H9 (cell line): ENCODE data around the gene AIFM3. TPM values are rescaled to one million over a fixed set of nuclear protein-coding genes. Genes with fewer than 3 reads are reported as not detected.

Experiments used
- DNase-seq: peaks from one replicate; pipeline ENCODE4 v3.0.0-alpha.2; 2017
- H2AFZ ChIP-seq: one replicate; pipeline ENCODE4 v1.6.1; 2013; ENCODE audit warnings: mild to moderate bottlenecking, low read length, control low read depth, moderate library complexity
- H2AK5ac ChIP-seq: 2 replicates; pipeline ENCODE4 v1.6.1; 2013; ENCODE audit warnings: low read length, control low read depth, mixed read lengths; ENCODE audit not compliant: insufficient read length
- H2BK120ac ChIP-seq: one replicate; pipeline ENCODE4 v1.6.1; 2013; ENCODE audit warnings: low read depth, mild to moderate bottlenecking, low read length, control low read depth, inconsistent platforms; ENCODE audit not compliant: poor library complexity, severe bottlenecking
- H2BK12ac ChIP-seq: 2 replicates; pipeline ENCODE4 v1.6.1; 2013; ENCODE audit warnings: low read length, control low read depth, mixed read lengths, low read depth; ENCODE audit not compliant: insufficient read length
- H2BK15ac ChIP-seq: 2 replicates; pipeline ENCODE4 v1.6.1; 2013; ENCODE audit warnings: low read depth, low read length, control low read depth
- H2BK20ac ChIP-seq: one replicate; pipeline ENCODE4 v1.6.1; 2013; ENCODE audit warnings: low read depth, mild to moderate bottlenecking, low read length, control low read depth, inconsistent platforms; ENCODE audit not compliant: poor library complexity, severe bottlenecking
- H2BK5ac ChIP-seq: 2 replicates; pipeline ENCODE4 v1.6.1; 2013; ENCODE audit warnings: low read length, control low read depth, mixed read lengths; ENCODE audit not compliant: insufficient read length
- H3K14ac ChIP-seq: 2 replicates; pipeline ENCODE4 v1.6.1; 2013; ENCODE audit warnings: low read length, control low read depth; ENCODE audit not compliant: insufficient read depth
- H3K18ac ChIP-seq: 2 replicates; pipeline ENCODE4 v1.6.1; 2013; ENCODE audit warnings: low read depth, mild to moderate bottlenecking, mixed read lengths, low read length, control low read depth; ENCODE audit not compliant: insufficient read length
- H3K23ac ChIP-seq: 2 replicates; pipeline ENCODE4 v1.6.1; 2013; ENCODE audit warnings: low read length, control low read depth, mixed read lengths, low read depth; ENCODE audit not compliant: insufficient read length
- H3K23me2 ChIP-seq: 2 replicates; pipeline ENCODE4 v1.6.1; 2013; ENCODE audit warnings: low read depth, mild to moderate bottlenecking, mixed read lengths, low read length, control low read depth; ENCODE audit not compliant: insufficient read length, poor library complexity, severe bottlenecking
- H3K27ac ChIP-seq: 2 replicates; pipeline ENCODE4 v1.5.1; 2013; ENCODE audit warnings: low read length, control low read depth, mixed read lengths, low read depth; ENCODE audit not compliant: insufficient read length
- H3K27me3 ChIP-seq: 2 replicates; pipeline ENCODE4 v1.6.1; 2013; ENCODE audit warnings: low read length, control low read depth, inconsistent platforms; ENCODE audit not compliant: insufficient read depth
- H3K4ac ChIP-seq: 2 replicates; pipeline ENCODE4 v1.6.1; 2013; ENCODE audit warnings: low read depth, mild to moderate bottlenecking, control low read depth, inconsistent platforms, low read length, moderate library complexity
- H3K4me1 ChIP-seq: 2 replicates; pipeline ENCODE4 v1.6.1; 2013; ENCODE audit warnings: low read length, control low read depth, inconsistent platforms; ENCODE audit not compliant: insufficient read depth
- H3K4me2 ChIP-seq: 2 replicates; pipeline ENCODE4 v1.6.1; 2013; ENCODE audit warnings: low read length, control low read depth, mixed read lengths; ENCODE audit not compliant: insufficient read length, insufficient read depth
- H3K56ac ChIP-seq: 2 replicates; pipeline ENCODE4 v1.6.1; 2013; ENCODE audit warnings: low read depth, mild to moderate bottlenecking, mixed read lengths, low read length, control low read depth; ENCODE audit not compliant: insufficient read length
- H3K79me1 ChIP-seq: 2 replicates; pipeline ENCODE4 v1.6.1; 2013; ENCODE audit warnings: low read depth, mild to moderate bottlenecking, moderate library complexity, low read length, control low read depth, inconsistent platforms; ENCODE audit not compliant: insufficient read depth, poor library complexity, severe bottlenecking
- H3K79me2 ChIP-seq: 2 replicates; pipeline ENCODE4 v1.6.1; 2013; ENCODE audit warnings: low read length, control low read depth, inconsistent platforms; ENCODE audit not compliant: insufficient read depth
- H3K9ac ChIP-seq: 2 replicates; pipeline ENCODE4 v1.6.1; 2013; ENCODE audit warnings: low read length, control low read depth, mixed read lengths; ENCODE audit not compliant: insufficient read length; ENCODE audit errors: extremely low read depth
- H3K9me3 ChIP-seq: one replicate; pipeline ENCODE4 v1.6.1; 2013; ENCODE audit warnings: low read depth, low read length, inconsistent platforms; ENCODE audit not compliant: control insufficient read depth
- H3T11ph ChIP-seq: one replicate; pipeline ENCODE4 v1.6.1; 2013; ENCODE audit warnings: mild to moderate bottlenecking, low read length, control low read depth, inconsistent platforms
- H4K20me1 ChIP-seq: one replicate; pipeline ENCODE4 v1.6.1; 2013; ENCODE audit not compliant: control insufficient read depth, insufficient read length, insufficient read depth
- H4K5ac ChIP-seq: 2 replicates; pipeline ENCODE4 v1.6.1; 2013; ENCODE audit warnings: low read depth, mild to moderate bottlenecking, mixed read lengths, low read length, control low read depth; ENCODE audit not compliant: insufficient read length
- H4K8ac ChIP-seq: replicated peaks from 2 replicates; pipeline ENCODE4 v1.6.1; 2013; ENCODE audit warnings: low read length, control low read depth, mixed read lengths, low read depth; ENCODE audit not compliant: insufficient read length
- H4K91ac ChIP-seq: 2 replicates; pipeline ENCODE4 v1.6.1; 2013; ENCODE audit warnings: low read depth, mild to moderate bottlenecking, moderate library complexity, mixed read lengths, low read length, control low read depth; ENCODE audit not compliant: insufficient read length
- H3K27ac Mint-ChIP-seq, 3 experiments: 2 replicates in 2 of 3; 3 replicates in 1 of 3; pipeline ENCODE4 v1.8.0; 2020 to 2021; ENCODE audit warnings: mixed read lengths in 3 of 3, mild to moderate bottlenecking in 1 of 3, moderate library complexity in 1 of 3
- H3K27me3 Mint-ChIP-seq: 2 replicates; pipeline ENCODE4 v1.8.0; 2021; ENCODE audit warnings: low read depth, mild to moderate bottlenecking, moderate library complexity, mixed read lengths
- H3K36me3 Mint-ChIP-seq, 3 experiments: 2 replicates in 2 of 3; 3 replicates in 1 of 3; pipeline ENCODE4 v1.8.0; 2020 to 2021; ENCODE audit warnings: low read depth in 3 of 3, mixed read lengths in 3 of 3; ENCODE audit not compliant: insufficient read depth in 1 of 3
- H3K4me1 Mint-ChIP-seq, 2 experiments: 2 replicates each; pipeline ENCODE4 v1.8.0; 2020; ENCODE audit warnings: mixed read lengths in 2 of 2
- H3K4me3 Mint-ChIP-seq, 2 experiments: 2 replicates in 1 of 2; 3 replicates in 1 of 2; pipeline ENCODE4 v1.8.0; 2020 to 2021; ENCODE audit warnings: mild to moderate bottlenecking in 2 of 2, mixed read lengths in 2 of 2, moderate library complexity in 1 of 2
- H3K9me3 Mint-ChIP-seq, 2 experiments: 2 replicates in 1 of 2; 3 replicates in 1 of 2; pipeline ENCODE4 v1.8.0; 2020; ENCODE audit warnings: mild to moderate bottlenecking in 2 of 2, mixed read lengths in 2 of 2, moderate library complexity in 1 of 2
- WGBS: extraction: QIAGEN DNeasy Blood & Tissue Kit; methylation state at CpG from one replicate; pipeline ENCODE4 v1.1.7; 2013; ENCODE audit warnings: missing lambda C conversion rate, low lambda C conversion rate, mixed read lengths; ENCODE audit not compliant: insufficient read length; ENCODE audit errors: extremely low coverage; 5-methylcytosine and 5-hydroxymethylcytosine counted together
- total RNA-seq: library from RNA; stranded (reverse); gene quantifications from 2 replicates; pipeline ENCODE4 v1.2.1, GENCODE V29; 2021
- TF ChIP-seq, protein P1 (sequence below): fragments of 200-600 bp; sonication (generic); conservative IDR thresholded peaks from 3 replicates; pipeline ENCODE4 v1.8.0; 2021; ENCODE audit warnings: antibody characterized with exemption, mild to moderate bottlenecking

The AIFM3 gene
- total RNA-seq, 1 experiment from 2014 or later, result 1.9 TPM

DNA sequence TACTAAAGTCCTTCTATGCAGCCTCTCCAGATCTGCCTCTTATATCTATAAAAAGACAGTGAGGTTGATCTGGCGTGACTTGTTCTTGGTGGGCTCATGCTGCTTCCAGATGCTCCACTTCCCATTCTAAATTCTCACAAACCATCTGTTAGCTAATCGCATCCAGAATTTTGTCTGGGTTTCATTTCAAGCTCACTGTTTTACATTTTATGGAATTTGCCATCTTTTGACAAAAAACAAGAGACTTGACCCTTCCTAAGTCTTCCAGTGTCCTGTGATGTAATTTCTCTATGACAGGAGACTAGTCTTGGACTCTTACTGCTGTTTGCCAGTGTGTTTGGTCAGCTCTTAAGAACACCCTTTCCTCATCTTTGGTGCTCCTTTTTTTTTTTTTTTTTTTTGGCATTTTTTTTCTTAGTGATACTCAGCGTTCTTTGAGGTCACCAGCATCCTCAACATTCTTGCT, 26.8 kb upstream of the AIFM3 start:
- Histone ChIP-seq H3K9ac (no peak overlapping the region), H3K14ac (no peak overlapping the region), H3K4me1 (no peaks in the 10 kb centered on the region), H2BK20ac (no peak overlapping the region), H3K79me2 (peaks cover 76% of the 10 kb centered on the region), H3K4me2 (no peak overlapping the region), H4K5ac (no peak overlapping the region), H2BK120ac (no peak overlapping the region), H4K91ac (no peak overlapping the region), H4K8ac (no peak overlapping the region), H3K9me3 (no peaks in the 10 kb centered on the region), H3K18ac (no peak overlapping the region), H2AK5ac (no peak overlapping the region), H3K56ac (no peak overlapping the region), H3K27me3 (no peaks in the 10 kb centered on the region), H3T11ph (no peak overlapping the region), H2BK15ac (no peak overlapping the region), H4K20me1 (no peaks in the 10 kb centered on the region), H3K23ac (no peak overlapping the region), H3K4ac (no peak overlapping the region), H2BK12ac (no peak overlapping the region), H3K79me1 (peaks cover 4% of the 10 kb centered on the region), H3K23me2 (no peaks in the 10 kb centered on the region), H2BK5ac (no peak overlapping the region), H3K27ac (no peak overlapping the region), H2AFZ (no peak overlapping the region)
- Mint-ChIP-seq H3K36me3 (peaks cover 24 to 57% (median 49%) of the 10 kb centered on the region in 3 experiments; a peak in 6 of 7 replicates), H3K4me1 (peaks cover 20 to 27% of the 10 kb centered on the region in 2 experiments), H3K27me3 (no peaks in the 10 kb centered on the region; the same call in none of the 2 replicates), H3K27ac (peak overlapping the region in 1 of 3 experiments; percentile 9; a peak in 1 of 7 replicates), H3K4me3 (no peak overlapping the region), H3K9me3 (no peaks in the 10 kb centered on the region)
- TF ChIP-seq, protein P1, sequence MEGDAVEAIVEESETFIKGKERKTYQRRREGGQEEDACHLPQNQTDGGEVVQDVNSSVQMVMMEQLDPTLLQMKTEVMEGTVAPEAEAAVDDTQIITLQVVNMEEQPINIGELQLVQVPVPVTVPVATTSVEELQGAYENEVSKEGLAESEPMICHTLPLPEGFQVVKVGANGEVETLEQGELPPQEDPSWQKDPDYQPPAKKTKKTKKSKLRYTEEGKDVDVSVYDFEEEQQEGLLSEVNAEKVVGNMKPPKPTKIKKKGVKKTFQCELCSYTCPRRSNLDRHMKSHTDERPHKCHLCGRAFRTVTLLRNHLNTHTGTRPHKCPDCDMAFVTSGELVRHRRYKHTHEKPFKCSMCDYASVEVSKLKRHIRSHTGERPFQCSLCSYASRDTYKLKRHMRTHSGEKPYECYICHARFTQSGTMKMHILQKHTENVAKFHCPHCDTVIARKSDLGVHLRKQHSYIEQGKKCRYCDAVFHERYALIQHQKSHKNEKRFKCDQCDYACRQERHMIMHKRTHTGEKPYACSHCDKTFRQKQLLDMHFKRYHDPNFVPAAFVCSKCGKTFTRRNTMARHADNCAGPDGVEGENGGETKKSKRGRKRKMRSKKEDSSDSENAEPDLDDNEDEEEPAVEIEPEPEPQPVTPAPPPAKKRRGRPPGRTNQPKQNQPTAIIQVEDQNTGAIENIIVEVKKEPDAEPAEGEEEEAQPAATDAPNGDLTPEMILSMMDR, result no peak
- WGBS, result no CpG with 5 or more reads among the region's 3 CpGs
- no peak for DNase-seq
